HepG2 (cell line): ENCODE data around the gene CHPF. TPM values are rescaled to one million over a fixed set of nuclear protein-coding genes. Genes with fewer than 3 reads are reported as not detected.
A peak's percentile ranks its signal among the peaks of the same experiment; 100 is the strongest.

Experiments
- DMAP1 ChIP-seq: IDR thresholded peaks from 2 replicates; pipeline ENCODE4 v1.6.1; 2016
- GATAD2A ChIP-seq: IDR thresholded peaks from 2 replicates; pipeline ENCODE4 v1.6.1; 2016
- HNF4G ChIP-seq, 2 experiments: sonication (generic) in 1 of 2; formaldehyde crosslinking in 1 of 2; IDR thresholded peaks; 2 replicates each; pipeline versions ENCODE4 v1.4.0 to v1.6.1; 2011 to 2020; ENCODE audit warnings: borderline replicate concordance in 2 of 2, low read depth in 2 of 2, mild to moderate bottlenecking in 2 of 2, low read length in 1 of 2, missing genetic modification reagents in 1 of 2, moderate library complexity in 1 of 2
- KLF13 ChIP-seq: sonication (generic); formaldehyde crosslinking; IDR thresholded peaks from 2 replicates; pipeline ENCODE4 v1.4.0; 2020; ENCODE audit warnings: mild to moderate bottlenecking, missing genetic modification reagents
- NFRKB ChIP-seq: fragments of 450-650 bp; IDR thresholded peaks from 2 replicates; pipeline ENCODE4 v1.6.1; 2017
- PPARG ChIP-seq: conservative IDR thresholded peaks from 2 replicates; pipeline ENCODE4 v1.6.1; 2016; ENCODE audit warnings: missing biosample characterization, missing genetic modification reagents
- RARG ChIP-seq: sonication (generic); formaldehyde crosslinking; IDR thresholded peaks from 2 replicates; pipeline ENCODE4 v1.4.0; 2020; ENCODE audit warnings: low read depth, mild to moderate bottlenecking, missing genetic modification reagents
- RNF2 ChIP-seq: fragments of 450-650 bp; conservative IDR thresholded peaks from 2 replicates; pipeline ENCODE4 v1.6.1; 2016; ENCODE audit warnings: low read depth
- SMAD1 ChIP-seq: sonication (generic); formaldehyde crosslinking; IDR thresholded peaks from 2 replicates; pipeline ENCODE4 v1.4.0; 2020; ENCODE audit warnings: missing genetic modification reagents, low read depth, mild to moderate bottlenecking, borderline replicate concordance
- TARDBP ChIP-seq: sonication (generic); formaldehyde crosslinking; IDR thresholded peaks from 2 replicates; pipeline ENCODE4 v1.8.0; 2022; ENCODE audit warnings: mild to moderate bottlenecking, missing genetic modification reagents
- THAP11 ChIP-seq: IDR thresholded peaks from 2 replicates; pipeline ENCODE4 v1.6.1; 2016; ENCODE audit warnings: missing biosample characterization, missing genetic modification reagents
- TSC22D2 ChIP-seq: sonication (generic); formaldehyde crosslinking; IDR thresholded peaks from 2 replicates; pipeline ENCODE4 v1.5.1; 2020; ENCODE audit warnings: missing genetic modification reagents, mild to moderate bottlenecking, borderline replicate concordance
- ZBTB7B ChIP-seq: sonication (generic); formaldehyde crosslinking; IDR thresholded peaks from 2 replicates; pipeline ENCODE4 v1.4.0; 2020; ENCODE audit warnings: missing genetic modification reagents
- ZMYM4 ChIP-seq: sonication (generic); formaldehyde crosslinking; IDR thresholded peaks from 2 replicates; pipeline ENCODE4 v1.8.1; 2023; ENCODE audit warnings: mild to moderate bottlenecking, missing genetic modification reagents
- ZNF10 ChIP-seq: sonication (generic); formaldehyde crosslinking; IDR thresholded peaks from 2 replicates; pipeline ENCODE4 v1.4.0; 2020; ENCODE audit warnings: mild to moderate bottlenecking, low read depth, missing genetic modification reagents, borderline replicate concordance
- ZSCAN29 ChIP-seq: sonication (generic); formaldehyde crosslinking; conservative IDR thresholded peaks from 2 replicates; pipeline ENCODE4 v1.4.0; 2020; ENCODE audit warnings: mild to moderate bottlenecking, missing genetic modification reagents
- polyA plus RNA-seq, 8 experiments: library from polyadenylated mRNA; depleted of rRNA in 3 of 8; stranded (reverse) in 7 of 8; unstranded in 1 of 8; fragments of >200 nt; fragmentation: Illumina TruSeq in 4 of 8; extraction: Trizol in 4 of 8; gene quantifications; 2 replicates each; pipeline versions ENCODE4 v1.2.1 to v1.2.3, GENCODE V29; 2011 to 2016; ENCODE audit warnings: low read depth in 4 of 8, missing spikeins in 1 of 8, mixed read lengths in 1 of 8; ENCODE audit not compliant: insufficient read depth in 1 of 8
- total RNA-seq, 5 experiments: library from RNA; depleted of rRNA; stranded (reverse); fragments of >200 nt; fragmentation: Illumina TruSeq; extraction: Trizol; gene quantifications; 2 replicates each; pipeline ENCODE4 v1.2.3, GENCODE V29; 2016; ENCODE audit warnings: low read depth in 1 of 5
- TF ChIP-seq, protein P1 (sequence below): sonication (generic); formaldehyde crosslinking; IDR thresholded peaks from 2 replicates; pipeline ENCODE4 v1.9.0; 2022; ENCODE audit warnings: low read depth, missing genetic modification reagents
- TF ChIP-seq, protein P2 (sequence below): IDR thresholded peaks from 2 replicates; pipeline ENCODE4 v1.6.1; 2018; ENCODE audit warnings: missing genetic modification reagents, mild to moderate bottlenecking, missing compliant biosample characterization
- TF ChIP-seq, protein P3 (sequence below): sonication (generic); formaldehyde crosslinking; IDR thresholded peaks from 2 replicates; pipeline ENCODE4 v1.5.0; 2020; ENCODE audit warnings: mild to moderate bottlenecking, missing genetic modification reagents
- TF ChIP-seq, protein P4 (sequence below): sonication (generic); formaldehyde crosslinking; IDR thresholded peaks from 2 replicates; pipeline ENCODE4 v1.4.0; 2020; ENCODE audit warnings: mild to moderate bottlenecking, missing genetic modification reagents

Gene CHPF
- total and polyA plus RNA-seq, 2 of the 13 experiments (the other 11 are each of a cell fraction or from before 2014, with no cell fraction given), result 79.6 to 111 TPM

DNA sequence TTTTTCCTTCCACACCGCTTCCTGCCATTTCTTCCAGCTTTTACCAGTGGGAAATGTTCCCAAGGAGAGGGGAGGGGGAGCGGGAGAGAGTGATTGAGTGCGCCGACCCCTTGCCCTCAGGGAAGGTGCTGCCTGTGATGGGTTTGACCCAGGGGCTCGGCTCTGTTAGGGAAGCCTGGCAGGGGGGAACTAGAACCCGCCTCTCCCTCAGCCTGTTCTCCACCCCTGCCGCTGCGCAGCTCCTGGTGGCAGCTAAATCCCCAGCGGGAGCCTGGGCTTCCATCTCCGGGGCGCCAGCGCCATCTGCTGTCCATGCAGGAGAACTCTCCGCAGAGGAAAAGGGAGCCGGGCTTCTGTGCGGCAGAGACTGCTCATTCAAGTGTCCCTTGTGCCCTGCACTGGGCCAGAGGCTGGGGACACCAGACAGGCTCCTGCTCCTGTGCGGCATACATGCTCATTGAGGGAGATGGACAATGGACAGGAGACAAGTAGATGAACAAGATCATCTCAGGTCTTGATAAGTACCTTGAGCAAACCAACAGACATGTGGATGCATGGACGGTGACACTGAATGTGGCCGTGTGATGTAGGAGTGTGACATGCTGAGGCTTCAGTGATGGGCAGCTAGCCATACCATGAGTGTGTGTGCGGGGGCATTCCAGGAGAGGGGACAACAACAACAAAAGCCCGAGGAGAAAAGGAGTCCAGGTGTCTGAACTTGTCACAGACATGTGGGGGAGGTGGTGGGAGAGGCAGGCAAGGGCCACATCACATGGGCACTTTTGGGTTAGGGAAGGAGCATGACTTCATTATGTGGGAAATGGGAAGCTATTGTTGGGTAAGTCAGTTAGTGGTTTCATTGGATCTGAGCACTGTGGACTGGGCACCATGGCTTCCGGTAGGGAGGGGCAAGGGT is 13.3 kb downstream of the CHPF start (continued):
- TF ChIP-seq SMAD1 (CRISPR knock-in tag) (peak; percentile 73; the same call in 1 of the 2 replicates), ZNF10 (CRISPR knock-in tag) (no peak), NFRKB (no peak), TARDBP (peak; percentile 80; the same call in 1 of the 2 replicates), ZBTB7B (no peak), RNF2 (peak; percentile 46; the same call in 1 of the 2 replicates), ZSCAN29 (CRISPR knock-in tag) (no peak), PPARG (CRISPR knock-in tag) (no peak), TSC22D2 (CRISPR knock-in tag) (no peak), THAP11 (CRISPR knock-in tag) (peak; percentile 62), GATAD2A (CRISPR knock-in tag) (0 out of 2 replicates have a peak, but pooled peaks have one; percentile 29), KLF13 (CRISPR knock-in tag) (no peak), RARG (CRISPR knock-in tag) (no peak), ZMYM4 (CRISPR knock-in tag) (peak; percentile 60; the same call in 1 of the 2 replicates), DMAP1 (CRISPR knock-in tag) (no peak), HNF4G (IDR thresholded peaks at IDR 0.05; ENCODE audit: borderline replicate concordance, low read depth, low read length) (no peak), HNF4G (CRISPR knock-in tag; IDR thresholded peaks at IDR 0.05; ENCODE audit: borderline replicate concordance, low read depth) (no peak)
- TF ChIP-seq, protein P1, sequence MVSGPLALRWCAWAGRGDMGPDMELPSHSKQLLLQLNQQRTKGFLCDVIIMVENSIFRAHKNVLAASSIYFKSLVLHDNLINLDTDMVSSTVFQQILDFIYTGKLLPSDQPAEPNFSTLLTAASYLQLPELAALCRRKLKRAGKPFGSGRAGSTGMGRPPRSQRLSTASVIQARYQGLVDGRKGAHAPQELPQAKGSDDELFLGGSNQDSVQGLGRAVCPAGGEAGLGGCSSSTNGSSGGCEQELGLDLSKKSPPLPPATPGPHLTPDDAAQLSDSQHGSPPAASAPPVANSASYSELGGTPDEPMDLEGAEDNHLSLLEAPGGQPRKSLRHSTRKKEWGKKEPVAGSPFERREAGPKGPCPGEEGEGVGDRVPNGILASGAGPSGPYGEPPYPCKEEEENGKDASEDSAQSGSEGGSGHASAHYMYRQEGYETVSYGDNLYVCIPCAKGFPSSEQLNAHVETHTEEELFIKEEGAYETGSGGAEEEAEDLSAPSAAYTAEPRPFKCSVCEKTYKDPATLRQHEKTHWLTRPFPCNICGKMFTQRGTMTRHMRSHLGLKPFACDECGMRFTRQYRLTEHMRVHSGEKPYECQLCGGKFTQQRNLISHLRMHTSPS, result no peak
- TF ChIP-seq, protein P2, sequence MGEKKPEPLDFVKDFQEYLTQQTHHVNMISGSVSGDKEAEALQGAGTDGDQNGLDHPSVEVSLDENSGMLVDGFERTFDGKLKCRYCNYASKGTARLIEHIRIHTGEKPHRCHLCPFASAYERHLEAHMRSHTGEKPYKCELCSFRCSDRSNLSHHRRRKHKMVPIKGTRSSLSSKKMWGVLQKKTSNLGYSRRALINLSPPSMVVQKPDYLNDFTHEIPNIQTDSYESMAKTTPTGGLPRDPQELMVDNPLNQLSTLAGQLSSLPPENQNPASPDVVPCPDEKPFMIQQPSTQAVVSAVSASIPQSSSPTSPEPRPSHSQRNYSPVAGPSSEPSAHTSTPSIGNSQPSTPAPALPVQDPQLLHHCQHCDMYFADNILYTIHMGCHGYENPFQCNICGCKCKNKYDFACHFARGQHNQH (CRISPR knock-in tag), result peak; percentile 57; the same call in 1 of the 2 replicates
- TF ChIP-seq, protein P3, sequence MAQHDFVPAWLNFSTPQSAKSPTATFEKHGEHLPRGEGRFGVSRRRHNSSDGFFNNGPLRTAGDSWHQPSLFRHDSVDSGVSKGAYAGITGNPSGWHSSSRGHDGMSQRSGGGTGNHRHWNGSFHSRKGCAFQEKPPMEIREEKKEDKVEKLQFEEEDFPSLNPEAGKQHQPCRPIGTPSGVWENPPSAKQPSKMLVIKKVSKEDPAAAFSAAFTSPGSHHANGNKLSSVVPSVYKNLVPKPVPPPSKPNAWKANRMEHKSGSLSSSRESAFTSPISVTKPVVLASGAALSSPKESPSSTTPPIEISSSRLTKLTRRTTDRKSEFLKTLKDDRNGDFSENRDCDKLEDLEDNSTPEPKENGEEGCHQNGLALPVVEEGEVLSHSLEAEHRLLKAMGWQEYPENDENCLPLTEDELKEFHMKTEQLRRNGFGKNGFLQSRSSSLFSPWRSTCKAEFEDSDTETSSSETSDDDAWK (CRISPR knock-in tag), result no peak
- TF ChIP-seq, protein P4, sequence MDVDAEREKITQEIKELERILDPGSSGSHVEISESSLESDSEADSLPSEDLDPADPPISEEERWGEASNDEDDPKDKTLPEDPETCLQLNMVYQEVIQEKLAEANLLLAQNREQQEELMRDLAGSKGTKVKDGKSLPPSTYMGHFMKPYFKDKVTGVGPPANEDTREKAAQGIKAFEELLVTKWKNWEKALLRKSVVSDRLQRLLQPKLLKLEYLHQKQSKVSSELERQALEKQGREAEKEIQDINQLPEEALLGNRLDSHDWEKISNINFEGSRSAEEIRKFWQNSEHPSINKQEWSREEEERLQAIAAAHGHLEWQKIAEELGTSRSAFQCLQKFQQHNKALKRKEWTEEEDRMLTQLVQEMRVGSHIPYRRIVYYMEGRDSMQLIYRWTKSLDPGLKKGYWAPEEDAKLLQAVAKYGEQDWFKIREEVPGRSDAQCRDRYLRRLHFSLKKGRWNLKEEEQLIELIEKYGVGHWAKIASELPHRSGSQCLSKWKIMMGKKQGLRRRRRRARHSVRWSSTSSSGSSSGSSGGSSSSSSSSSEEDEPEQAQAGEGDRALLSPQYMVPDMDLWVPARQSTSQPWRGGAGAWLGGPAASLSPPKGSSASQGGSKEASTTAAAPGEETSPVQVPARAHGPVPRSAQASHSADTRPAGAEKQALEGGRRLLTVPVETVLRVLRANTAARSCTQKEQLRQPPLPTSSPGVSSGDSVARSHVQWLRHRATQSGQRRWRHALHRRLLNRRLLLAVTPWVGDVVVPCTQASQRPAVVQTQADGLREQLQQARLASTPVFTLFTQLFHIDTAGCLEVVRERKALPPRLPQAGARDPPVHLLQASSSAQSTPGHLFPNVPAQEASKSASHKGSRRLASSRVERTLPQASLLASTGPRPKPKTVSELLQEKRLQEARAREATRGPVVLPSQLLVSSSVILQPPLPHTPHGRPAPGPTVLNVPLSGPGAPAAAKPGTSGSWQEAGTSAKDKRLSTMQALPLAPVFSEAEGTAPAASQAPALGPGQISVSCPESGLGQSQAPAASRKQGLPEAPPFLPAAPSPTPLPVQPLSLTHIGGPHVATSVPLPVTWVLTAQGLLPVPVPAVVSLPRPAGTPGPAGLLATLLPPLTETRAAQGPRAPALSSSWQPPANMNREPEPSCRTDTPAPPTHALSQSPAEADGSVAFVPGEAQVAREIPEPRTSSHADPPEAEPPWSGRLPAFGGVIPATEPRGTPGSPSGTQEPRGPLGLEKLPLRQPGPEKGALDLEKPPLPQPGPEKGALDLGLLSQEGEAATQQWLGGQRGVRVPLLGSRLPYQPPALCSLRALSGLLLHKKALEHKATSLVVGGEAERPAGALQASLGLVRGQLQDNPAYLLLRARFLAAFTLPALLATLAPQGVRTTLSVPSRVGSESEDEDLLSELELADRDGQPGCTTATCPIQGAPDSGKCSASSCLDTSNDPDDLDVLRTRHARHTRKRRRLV, result no peak
